GM18861 (cell line): Measurements from ENCODE around the gene AK3.
"Not testable (repeated sequence)": the region's sequence is repeated elsewhere in the genome, so short reads cannot be mapped to it uniquely, and the experiment has no call there.

ENCODE experiments used
- ATAC-seq: cut with Tn5 transposase; IDR thresholded peaks from one replicate; pipeline ENCODE4 v1.9.1; 2021; ENCODE audit not compliant: unreplicated experiment

The AK3 gene

GRCh38 chr9:4740638-4741364 is at the start of gene AK3:
Gene AK3 (minus strand): TSS chr9:4741202. CDS start chr9:4741087, 115 bp downstream.
- ATAC-seq = peak; percentile 88

GRCh38 chr9:4788703-4789102 is 47.7 kb upstream of the AK3 start:
- ATAC-seq = no peak

GRCh38 chr9:4787876-4788275 is 46.9 kb upstream of the AK3 start:
- no peak for ATAC-seq

- ATAC-seq = no peak
These were observed 45.6 kb upstream of the AK3 start for GRCh38 chr9:4786599-4786998.

GRCh38 chr9:4784403-4784802 is 43.4 kb upstream of the AK3 start:
- ATAC-seq = no peak

- ATAC-seq = not testable (repeated sequence)
These were observed 42.2 kb upstream of the AK3 start for GRCh38 chr9:4783191-4783590.

GRCh38 chr9:4781408-4781807 is 40.4 kb upstream of the AK3 start:
- no peak for ATAC-seq

- ATAC-seq = no peak
These were observed 39.6 kb upstream of the AK3 start for GRCh38 chr9:4780651-4781050.

GRCh38 chr9:4774958-4775357 is 34.0 kb upstream of the AK3 start:
- ATAC-seq = not testable (repeated sequence)

- ATAC-seq = no peak
These were observed 33.2 kb upstream of the AK3 start for GRCh38 chr9:4774209-4774608.

GRCh38 chr9:4771788-4772187 is 30.8 kb upstream of the AK3 start:
- ATAC-seq = no peak

GRCh38 chr9:4769321-4770080 is 28.5 kb upstream of the AK3 start:
- no peak for ATAC-seq

GRCh38 chr9:4768681-4769080 is 27.7 kb upstream of the AK3 start:
- ATAC-seq = no peak

- no peak for ATAC-seq
These were observed 23.0 kb upstream of the AK3 start for GRCh38 chr9:4764033-4764432.

- ATAC-seq = peak; percentile 14
These were observed 22.0 kb upstream of the AK3 start for GRCh38 chr9:4762886-4763541.

- ATAC-seq = peak; percentile 89
These were observed 21.3 kb upstream of the AK3 start for GRCh38 chr9:4762108-4762885.

- ATAC-seq = no peak
These were observed 19.1 kb upstream of the AK3 start for GRCh38 chr9:4760122-4760521.

GRCh38 chr9:4756420-4756819 is 15.4 kb upstream of the AK3 start:
- ATAC-seq = no peak

- no peak for ATAC-seq
These were observed 14.1 kb upstream of the AK3 start for GRCh38 chr9:4755026-4755609.

- not testable (repeated sequence) for ATAC-seq
These were observed 13.5 kb upstream of the AK3 start for GRCh38 chr9:4754530-4754929.
